Glutamatergic neuron (in vitro differentiated cells): ENCODE measurements around the gene OVCH2. TPM values are rescaled to one million over a fixed set of nuclear protein-coding genes. Genes with fewer than 3 reads are reported as not detected.

Experiments
- DNase-seq: peaks from one replicate; pipeline ENCODE4 v3.0.0; 2022
- H3K27ac Mint-ChIP-seq: one replicate; pipeline ENCODE4 v1.8.0; 2020; ENCODE audit warnings: mild to moderate bottlenecking, mixed read lengths, inconsistent platforms; ENCODE audit not compliant: unreplicated experiment
- H3K27me3 Mint-ChIP-seq: one replicate; pipeline ENCODE4 v1.8.0; 2020; ENCODE audit warnings: mild to moderate bottlenecking, moderate library complexity, mixed read lengths, inconsistent platforms; ENCODE audit not compliant: unreplicated experiment
- H3K36me3 Mint-ChIP-seq: one replicate; pipeline ENCODE4 v1.8.0; 2020; ENCODE audit warnings: mild to moderate bottlenecking, mixed read lengths, inconsistent platforms; ENCODE audit not compliant: unreplicated experiment
- H3K4me1 Mint-ChIP-seq: one replicate; pipeline ENCODE4 v1.8.0; 2020; ENCODE audit warnings: mild to moderate bottlenecking, low read depth, mixed read lengths, inconsistent platforms; ENCODE audit not compliant: unreplicated experiment
- H3K4me3 Mint-ChIP-seq: one replicate; pipeline ENCODE4 v1.8.0; 2020; ENCODE audit warnings: mild to moderate bottlenecking, mixed read lengths, inconsistent platforms; ENCODE audit not compliant: unreplicated experiment
- H3K9me3 Mint-ChIP-seq: one replicate; pipeline ENCODE4 v1.8.0; 2020; ENCODE audit warnings: mild to moderate bottlenecking, moderate library complexity, mixed read lengths, inconsistent platforms; ENCODE audit not compliant: unreplicated experiment
- CTCF ChIP-seq: fragments of 200-600 bp; sonication (generic); IDR thresholded peaks from one replicate; pipeline ENCODE4 v1.5.0; 2021; ENCODE audit not compliant: partially characterized antibody, unreplicated experiment
- total RNA-seq: library from RNA; stranded (reverse); fragmentation: NEBNext Ultra II Directional; extraction: Animal tissue kit (Norgen Biotek cat#: 25700); gene quantifications from one replicate; pipeline ENCODE4 v1.2.1, GENCODE V29; 2021; ENCODE audit not compliant: unreplicated experiment

OVCH2 gene
- total RNA-seq, 1 donor from 2014 or later = not detected

DNA sequence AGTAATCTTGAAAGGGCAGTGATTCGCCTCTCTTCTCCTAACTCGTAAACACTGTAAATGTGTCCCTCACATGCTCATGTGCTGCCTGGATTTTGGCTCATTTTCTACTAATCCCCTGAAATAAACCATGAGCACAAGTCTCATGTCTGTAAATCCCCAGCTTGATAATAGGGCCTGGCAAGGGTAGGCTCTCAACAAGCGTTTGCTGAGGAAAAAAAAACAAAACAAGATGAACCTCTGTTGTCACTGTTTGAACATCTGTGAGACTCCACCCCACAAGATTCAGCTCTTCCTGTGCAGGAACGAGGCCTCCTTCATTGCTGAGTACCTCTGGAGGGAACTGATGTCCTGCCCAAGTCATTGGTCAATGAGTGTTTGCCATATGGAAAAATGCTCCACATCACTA lies 28.5 kb downstream of the OVCH2 start:
- Mint-ChIP-seq H3K4me3 (no peak overlapping the region), H3K9me3 (no peaks in the 10 kb centered on the region), H3K27ac (no peak overlapping the region), H3K4me1 (peaks cover 6% of the 10 kb centered on the region), H3K27me3 (peaks cover 4% of the 10 kb centered on the region), H3K36me3 (no peaks in the 10 kb centered on the region)
- TF ChIP-seq CTCF = no peak
- DNase-seq = no peak

DNA sequence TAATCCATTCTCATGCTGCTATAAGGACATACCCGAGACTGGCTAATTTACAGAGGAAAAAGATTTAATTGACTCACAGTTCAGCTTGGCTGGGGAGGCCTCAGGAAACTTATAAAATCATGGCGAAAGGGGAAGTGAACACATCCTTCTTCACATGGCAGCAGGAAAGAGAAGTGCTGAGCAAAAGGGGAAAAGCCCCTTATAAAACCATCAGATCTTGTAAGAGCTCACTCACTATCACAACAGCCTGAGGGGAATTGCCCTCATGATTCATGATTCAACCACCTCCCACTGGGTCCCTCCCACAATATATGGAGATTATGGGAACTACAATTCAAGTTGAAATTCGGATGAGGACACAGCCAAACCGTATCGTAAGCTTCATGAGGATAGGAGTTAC lies 29.2 kb downstream of the OVCH2 start:
- Mint-ChIP-seq H3K4me1 (peaks cover 6% of the 10 kb centered on the region), H3K27me3 (peaks cover 4% of the 10 kb centered on the region), H3K36me3 (no peaks in the 10 kb centered on the region), H3K9me3 (no peaks in the 10 kb centered on the region), H3K4me3 (no peak overlapping the region), H3K27ac (no peak overlapping the region)
- no peak for DNase-seq
- no peak for TF ChIP-seq CTCF

DNA sequence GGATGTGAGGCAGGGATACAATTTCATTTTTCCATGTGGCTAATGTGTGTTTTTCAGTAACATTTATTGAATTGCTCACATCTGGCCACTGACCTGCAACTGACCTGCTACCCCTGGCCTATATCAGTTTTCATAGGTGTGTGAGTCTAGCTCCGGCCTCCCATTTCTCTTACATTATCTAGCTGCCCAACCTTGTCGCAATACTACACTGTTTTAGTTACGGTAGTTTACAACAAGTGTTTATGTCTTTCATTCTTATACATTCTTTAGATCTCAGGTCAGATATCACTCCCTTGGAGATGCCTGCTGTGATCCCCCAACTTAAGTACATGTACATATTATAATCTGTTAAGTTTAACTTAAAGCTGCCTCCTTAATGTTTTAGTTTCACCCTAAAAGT lies 30.6 kb downstream of the OVCH2 start:
- Mint-ChIP-seq H3K9me3 (no peaks in the 10 kb centered on the region), H3K4me1 (peaks cover 6% of the 10 kb centered on the region), H3K4me3 (no peak overlapping the region), H3K27me3 (peaks cover 7% of the 10 kb centered on the region), H3K27ac (no peak overlapping the region), H3K36me3 (no peaks in the 10 kb centered on the region)
- TF ChIP-seq CTCF = no peak
- no peak for DNase-seq

- Mint-ChIP-seq H3K4me3 (peak overlapping the region; percentile 75), H3K27me3 (peaks cover 10% of the 10 kb centered on the region), H3K36me3 (no peaks in the 10 kb centered on the region), H3K4me1 (no peaks in the 10 kb centered on the region), H3K27ac (no peak overlapping the region), H3K9me3 (no peaks in the 10 kb centered on the region)
- DNase-seq = peak; percentile 53
- no peak for TF ChIP-seq CTCF
Measured at GRCh38 chr11:7673724-7674434, 32.4 kb downstream of the OVCH2 start.

DNA sequence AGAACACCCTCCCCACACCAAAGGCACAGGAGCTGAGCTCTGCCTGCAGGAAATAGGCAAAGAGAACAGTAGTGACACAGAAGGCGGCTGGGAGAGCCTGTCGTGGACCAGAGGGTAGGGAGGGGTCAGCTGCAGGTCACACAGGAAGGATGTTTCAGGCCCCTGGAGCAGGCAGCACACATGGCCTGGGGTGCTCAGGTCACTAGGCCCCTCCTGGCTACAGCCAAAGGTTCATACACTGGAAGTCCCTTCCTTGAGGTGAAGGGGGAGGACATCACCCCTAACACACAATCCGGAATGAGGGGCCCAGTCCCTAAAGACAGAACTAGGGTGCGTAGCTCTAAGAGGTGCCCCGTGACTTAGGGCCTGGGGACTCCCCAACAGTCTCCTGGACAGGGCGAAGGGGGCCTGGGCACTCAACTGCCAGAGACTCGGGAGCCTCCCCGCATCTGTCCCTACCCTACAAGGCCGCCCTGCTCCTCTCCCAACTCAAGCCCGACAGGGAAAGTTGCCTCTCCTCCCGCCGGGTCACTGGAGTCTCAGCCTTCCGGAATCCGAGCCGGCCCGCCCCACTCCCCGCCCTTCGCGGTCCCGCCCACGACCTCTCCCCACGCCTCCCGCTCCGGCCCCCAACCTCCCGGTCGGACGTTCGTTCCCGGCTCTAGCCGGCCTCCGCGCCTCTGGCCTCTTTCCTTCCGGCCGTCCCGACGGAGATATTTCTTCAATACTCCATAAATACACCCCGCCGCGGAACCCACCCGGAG lies 33.1 kb downstream of the OVCH2 start, which contains the start of gene CYB5R2:
Gene CYB5R2, minus strand, starts transcription at position 541 of the 764 bp plus-strand sequence. CDS start 675 bp downstream, outside the sequence.
- no peaks in the 10 kb centered on the region for H3K36me3 Mint-ChIP-seq
- TF ChIP-seq CTCF = no peak
- no peak within 1 kb of the TSS for H3K27ac Mint-ChIP-seq
- peaks cover 12% of the 10 kb centered on the region for H3K27me3 Mint-ChIP-seq
- peak within 1 kb of the TSS; percentile 75 for H3K4me3 Mint-ChIP-seq
- no peak for DNase-seq
- H3K4me1 Mint-ChIP-seq = no peaks in the 10 kb centered on the region
- H3K9me3 Mint-ChIP-seq = no peaks in the 10 kb centered on the region
